Measurements from ENCODE around the gene KRT10. TPM values are rescaled to one million over a fixed set of nuclear protein-coding genes. Genes with fewer than 3 reads are reported as not detected.

KRT10 gene
- total and polyA plus RNA-seq, 2 experiments from 2014 or later: 9.6 to 123 TPM

GRCh38 chr17:40857535-40857934 lies 35.1 kb upstream of the KRT10 start:
- H3K4me3 ChIP-seq: no peak overlapping the region
- no peak overlapping the region for H3K4me2 ChIP-seq
- Mint-ChIP-seq H3K36me3 (ENCODE audit: low read depth) (0 out of 3 replicates have a peak, but pooled peaks cover 2% of the 10 kb centered on the region), H3K4me1 (peaks cover 20% of the 10 kb centered on the region), H3K27me3 (ENCODE audit: insufficient read depth, low read depth, poor library complexity) (peaks cover 9% of the 10 kb centered on the region), H3K27ac (no peak overlapping the region), H3K9me3 (no peaks in the 10 kb centered on the region), H3K4me3 (no peak overlapping the region)
- no peaks in the 10 kb centered on the region for H3K36me3 ChIP-seq (ENCODE audit: insufficient read depth)
- TF ChIP-seq ZNF462 (CRISPR knock-in tag; IDR thresholded peaks at IDR 0.05) (no peak), ETS1 (IDR thresholded peaks at IDR 0.05) (no peak), EZH2phosphoT487 (IDR thresholded peaks at IDR 0.05; ENCODE audit: unreplicated experiment) (no peak), ZNF331 (CRISPR knock-in tag; IDR thresholded peaks at IDR 0.05; ENCODE audit: low read depth) (no peak), NANOG (IDR thresholded peaks at IDR 0.05; ENCODE audit: borderline replicate concordance) (no peak), CTCF (conservative IDR thresholded peaks at IDR 0.05; ENCODE audit: low read depth in 2 of 2) (no peak), STAT1 (IDR thresholded peaks at IDR 0.05; ENCODE audit: unreplicated experiment) (no peak), POLR2AphosphoS5 (IDR thresholded peaks at IDR 0.05; ENCODE audit: low read depth) (no peak), ZNF114 (CRISPR knock-in tag; IDR thresholded peaks at IDR 0.05) (no peak), REST (IDR thresholded peaks at IDR 0.05; ENCODE audit: unreplicated experiment) (no peak), JUNB (IDR thresholded peaks at IDR 0.05; ENCODE audit: unreplicated experiment) (no peak), EZH2 (IDR thresholded peaks at IDR 0.05; ENCODE audit: low read depth, unreplicated experiment) (no peak), CREB1 (CRISPR knock-in tag; IDR thresholded peaks at IDR 0.05; ENCODE audit: low read depth) (no peak)
- H3K9me2 ChIP-seq (ENCODE audit: insufficient read depth): no peaks in the 10 kb centered on the region
- H2AFZ ChIP-seq: no peak overlapping the region
- peaks cover 15% of the 10 kb centered on the region for H3K4me1 ChIP-seq (ENCODE audit: insufficient read depth)
- no peaks in the 10 kb centered on the region for H4K20me1 ChIP-seq (replicated peaks; ENCODE audit: insufficient read depth)
- 0 out of 2 replicates have a peak, but pooled peaks cover 5% of the 10 kb centered on the region for H3K27me3 ChIP-seq (ENCODE audit: insufficient read depth)
- H3K27ac ChIP-seq (ENCODE audit: low read depth): no peak overlapping the region
- DNase-seq (ENCODE audit: low spot score) (no peak), ATAC-seq (peak; percentile 30; the same call in 2 of the 3 replicates)
- H3F3A ChIP-seq (replicated peaks; ENCODE audit: low read depth): no peaks in the 10 kb centered on the region; the same call in 1 of the 2 replicates
- H3K79me2 ChIP-seq (replicated peaks; ENCODE audit: insufficient read depth): no peaks in the 10 kb centered on the region
